IMR-90 (cell line): ENCODE data around the gene FAM217A. TPM values are rescaled to one million over a fixed set of nuclear protein-coding genes. Genes with fewer than 3 reads are reported as not detected.

Experiments used
- ATAC-seq: fragments of 200-7000 bp; cut with Tn5 transposase; 2 replicates; pipeline ENCODE4 v1.9.1; 2020; ENCODE audit warnings: low read depth, mild to moderate bottlenecking, moderate library complexity
- BruUV-seq: library from RNA; stranded (reverse); fragments of 400-500 nt; replicated peaks from 2 replicates; lab custom pipeline; 2021; lab: Mats Ljungman, UMichigan
- CTCF ChIA-PET: fragments of 300-600 bp; formaldehyde crosslinking; extraction: SDS; loops from one replicate; lab custom pipeline; 2021; ENCODE audit warnings: antibody characterized with exemption; lab: Yijun Ruan, JAX
- POLR2A ChIA-PET: fragments of 300-600 bp; sonication (Branson Sonifier 250); formaldehyde crosslinking; loops from one replicate; lab custom pipeline; 2022; ENCODE audit warnings: antibody characterized with exemption; ENCODE audit not compliant: unreplicated experiment; lab: Charles Lee
- DNase-seq: peaks from one replicate; pipeline ENCODE4 v3.0.0; 2013
- H2AFZ ChIP-seq: replicated peaks from 2 replicates; pipeline ENCODE3; 2013; ENCODE audit warnings: low read length, mild to moderate bottlenecking; ENCODE audit not compliant: poor library complexity
- H2AK5ac ChIP-seq: 2 replicates; pipeline ENCODE4 v1.6.1; 2013; ENCODE audit warnings: low read depth, low read length, inconsistent platforms
- H2AK9ac ChIP-seq: replicated peaks from 2 replicates; pipeline ENCODE3; 2013; ENCODE audit warnings: mild to moderate bottlenecking, low read depth, low read length, moderate library complexity; ENCODE audit not compliant: poor library complexity
- H2BK120ac ChIP-seq: 2 replicates; pipeline ENCODE4 v1.6.1; 2013; ENCODE audit warnings: low read depth, low read length, inconsistent platforms
- H2BK15ac ChIP-seq: 3 replicates; pipeline ENCODE4 v1.6.1; 2013; ENCODE audit warnings: low read depth, low read length, inconsistent platforms
- H2BK20ac ChIP-seq: 2 replicates; pipeline ENCODE4 v1.6.1; 2013; ENCODE audit warnings: low read depth, mild to moderate bottlenecking, inconsistent platforms, low read length, moderate library complexity
- H2BK5ac ChIP-seq: 2 replicates; pipeline ENCODE4 v1.6.1; 2013; ENCODE audit warnings: mild to moderate bottlenecking, low read depth, low read length, inconsistent platforms; ENCODE audit not compliant: poor library complexity, severe bottlenecking
- H3K14ac ChIP-seq: replicated peaks from 2 replicates; pipeline ENCODE4 v1.6.1; 2013; ENCODE audit warnings: low read depth, low read length, inconsistent platforms
- H3K18ac ChIP-seq: 2 replicates; pipeline ENCODE4 v1.6.1; 2013; ENCODE audit warnings: low read depth, low read length, control low read depth
- H3K23ac ChIP-seq: 2 replicates; pipeline ENCODE4 v1.6.1; 2013; ENCODE audit warnings: low read depth, low read length, inconsistent platforms
- H3K27ac ChIP-seq: 2 replicates; pipeline ENCODE4 v1.5.1; 2013; ENCODE audit warnings: mild to moderate bottlenecking, control low read depth, low read length; ENCODE audit not compliant: insufficient read depth
- H3K27me3 ChIP-seq: 2 replicates; pipeline ENCODE4 v1.6.1; 2013; ENCODE audit warnings: low read length; ENCODE audit not compliant: control insufficient read depth, insufficient read depth
- H3K36me3 ChIP-seq: 2 replicates; pipeline ENCODE4 v1.6.1; 2013; ENCODE audit warnings: low read length, mixed read lengths; ENCODE audit not compliant: control insufficient read depth, insufficient read depth
- H3K4ac ChIP-seq: 2 replicates; pipeline ENCODE4 v1.6.1; 2013; ENCODE audit warnings: low read depth, low read length, inconsistent platforms
- H3K4me1 ChIP-seq: 2 replicates; pipeline ENCODE4 v1.6.1; 2013; ENCODE audit warnings: low read length, mixed read lengths; ENCODE audit not compliant: control insufficient read depth, insufficient read depth
- H3K4me2 ChIP-seq: 2 replicates; pipeline ENCODE4 v1.6.1; 2013; ENCODE audit warnings: low read depth, mild to moderate bottlenecking, control low read depth, low read length, moderate library complexity
- H3K4me3 ChIP-seq: 2 replicates; pipeline ENCODE4 v1.5.1; 2013; ENCODE audit warnings: low read depth, mild to moderate bottlenecking, control low read depth, low read length, moderate library complexity; ENCODE audit not compliant: insufficient read depth
- H3K56ac ChIP-seq: 2 replicates; pipeline ENCODE4 v1.6.1; 2013; ENCODE audit warnings: low read length, inconsistent platforms; ENCODE audit not compliant: insufficient read depth; ENCODE audit errors: extremely low read depth
- H3K79me1 ChIP-seq, 2 experiments: 2 replicates each; pipeline ENCODE4 v1.6.1; 2013; ENCODE audit warnings: low read length in 2 of 2, inconsistent platforms in 1 of 2, low read depth in 1 of 2
- H3K9ac ChIP-seq: 2 replicates; pipeline ENCODE4 v1.6.1; 2013; ENCODE audit warnings: low read depth, low read length, control low read depth
- H3K9me1 ChIP-seq: 2 replicates; pipeline ENCODE4 v1.6.1; 2013; ENCODE audit warnings: low read length, inconsistent platforms; ENCODE audit not compliant: insufficient read depth
- H3K9me3 ChIP-seq: 2 replicates; pipeline ENCODE4 v1.6.1; 2013; ENCODE audit warnings: low read length; ENCODE audit not compliant: control insufficient read depth, insufficient read depth
- H4K20me1 ChIP-seq: 2 replicates; pipeline ENCODE4 v1.6.1; 2013; ENCODE audit warnings: low read length, inconsistent platforms; ENCODE audit not compliant: insufficient read depth
- H4K5ac ChIP-seq: 2 replicates; pipeline ENCODE4 v1.6.1; 2013; ENCODE audit warnings: mild to moderate bottlenecking, low read depth, low read length, control low read depth
- H4K8ac ChIP-seq, 2 experiments: 2 replicates each; pipeline ENCODE4 v1.6.1; 2013; ENCODE audit warnings: low read depth in 2 of 2, low read length in 2 of 2, control low read depth in 1 of 2, inconsistent platforms in 1 of 2
- H4K91ac ChIP-seq: 2 replicates; pipeline ENCODE4 v1.6.1; 2013; ENCODE audit warnings: low read depth, low read length, inconsistent platforms; ENCODE audit not compliant: insufficient read depth
- CHD1 ChIP-seq: IDR thresholded peaks from 2 replicates; pipeline ENCODE4 v1.6.1; 2012; ENCODE audit warnings: low read depth, low read length, improper control_type of control experiment
- FOS ChIP-seq: fragments of 150-350 bp; IDR thresholded peaks from 2 replicates; pipeline ENCODE4 v1.6.1; 2016; ENCODE audit warnings: low read depth, low read length
- MAFK ChIP-seq: IDR thresholded peaks from 2 replicates; pipeline ENCODE4 v1.6.1; 2012; ENCODE audit warnings: low read depth, low read length, improper control_type of control experiment
- MAZ ChIP-seq: IDR thresholded peaks from 2 replicates; pipeline ENCODE4 v1.6.1; 2012; ENCODE audit warnings: low read depth, mild to moderate bottlenecking, low read length, improper control_type of control experiment, moderate library complexity, borderline replicate concordance
- NFE2L2 ChIP-seq: fragments of 150-350 bp; IDR thresholded peaks from 2 replicates; pipeline ENCODE4 v1.6.1; 2016; ENCODE audit warnings: low read depth, mild to moderate bottlenecking, low read length
- POLR2A ChIP-seq: IDR thresholded peaks from 2 replicates; pipeline ENCODE4 v1.6.1; 2012; ENCODE audit warnings: mild to moderate bottlenecking, low read depth, low read length
- RAD21 ChIP-seq: IDR thresholded peaks from 2 replicates; pipeline ENCODE4 v1.6.1; 2012; ENCODE audit warnings: low read length, improper control_type of control experiment
- RCOR1 ChIP-seq: IDR thresholded peaks from 2 replicates; pipeline ENCODE4 v1.6.1; 2012; ENCODE audit warnings: mild to moderate bottlenecking, low read length, improper control_type of control experiment; ENCODE audit not compliant: insufficient replicate concordance
- RFX5 ChIP-seq: IDR thresholded peaks from 2 replicates; pipeline ENCODE4 v1.8.0; 2012; ENCODE audit warnings: low read depth, mild to moderate bottlenecking, low read length, moderate library complexity
- SMC3 ChIP-seq: fragments of 150-350 bp; IDR thresholded peaks from 2 replicates; pipeline ENCODE4 v1.6.1; 2016; ENCODE audit warnings: low read depth, mild to moderate bottlenecking, antibody characterized with exemption, low read length, moderate library complexity
- WGBS, 2 experiments: methylation state at CpG; one replicate each; pipeline versions ENCODE4 v1.1.5 to v1.1.7; 2013; ENCODE audit warnings: missing lambda C conversion rate in 2 of 2; ENCODE audit not compliant: insufficient read length in 1 of 2; ENCODE audit errors: extremely low coverage in 2 of 2; 5-methylcytosine and 5-hydroxymethylcytosine counted together
- dilution Hi-C: fragments of 300-500 bp; cut with HindIII; formaldehyde crosslinking; loops from one replicate; pipeline ENCODE4 v1.14.3; 2018; ENCODE audit warnings: low sequenced_read_pairs; ENCODE audit not compliant: unreplicated experiment
- in situ Hi-C: fragments of 300-500 bp; cut with MboI; formaldehyde crosslinking; loops from 3 replicates; pipeline ENCODE4 v1.14.3; 2019; ENCODE audit warnings: low sequenced_read_pairs, inconsistent platforms, mixed read lengths
- intact Hi-C: fragments of 100-400 bp; cut with micrococcal nuclease; formaldehyde crosslinking; loops from 2 replicates; pipeline ENCODE4 v1.10.0; 2022
- polyA plus RNA-seq, 3 experiments: library from polyadenylated mRNA; depleted of rRNA; stranded (reverse); fragments of >200 nt; gene quantifications; 2 replicates each; pipeline ENCODE4 v1.2.3, GENCODE V29; 2012; ENCODE audit warnings: low replicate concordance in 1 of 3
- total RNA-seq: library from RNA; depleted of rRNA; stranded (reverse); fragments of >200 nt; gene quantifications from 2 replicates; pipeline ENCODE4 v1.2.3, GENCODE V29; 2012
- TF ChIP-seq, protein P1 (sequence below): fragments of 150-350 bp; IDR thresholded peaks from 2 replicates; pipeline ENCODE4 v1.6.1; 2017; ENCODE audit warnings: mild to moderate bottlenecking, antibody characterized with exemption, low read length, low read depth
- TF ChIP-seq, protein P2 (sequence below): fragments of 150-350 bp; IDR thresholded peaks from 2 replicates; pipeline ENCODE4 v1.6.1; 2016; ENCODE audit warnings: low read depth, mild to moderate bottlenecking, low read length, moderate library complexity, borderline replicate concordance

FAM217A gene
- total and polyA plus RNA-seq, 2 of the 4 experiments (the other 2 are of a cell fraction): not detected

DNA sequence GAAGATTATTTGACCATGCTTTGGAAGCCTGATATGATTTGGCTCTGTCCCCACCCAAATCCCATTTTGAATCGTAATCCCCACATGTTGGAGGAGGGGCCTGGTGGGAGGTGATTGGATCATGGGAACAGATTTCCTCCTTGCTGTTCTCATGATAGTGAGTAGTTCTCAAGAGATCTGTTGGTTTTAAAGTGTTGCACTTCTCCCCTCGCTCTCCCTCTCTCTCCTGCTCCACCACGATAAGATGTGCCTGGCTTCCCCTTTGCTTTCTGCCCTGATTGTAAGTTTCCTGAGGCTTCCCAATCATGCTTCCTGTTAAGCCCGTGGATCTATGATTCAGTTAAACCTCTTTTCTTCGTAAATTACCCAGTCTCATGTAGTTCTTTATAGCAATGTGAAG is 21.7 kb upstream of the FAM217A start:
- intact Hi-C loops (no loop called here), dilution Hi-C loops (no loop called here), in situ Hi-C loops (no loop called here)
- whole genome bisulfite sequencing, 2 experiments: no CpG with 5 or more reads among the region's 5 CpGs
- ATAC-seq (no peak), DNase-seq (no peak)
- H2BK15ac ChIP-seq: no peak overlapping the region
- H3K79me1 ChIP-seq: no peaks in the 10 kb centered on the region
- H3K27ac ChIP-seq: no peak overlapping the region
- H3K23ac ChIP-seq: no peak overlapping the region
- no peaks in the 10 kb centered on the region for H3K4me1 ChIP-seq
- H3K4me3 ChIP-seq: no peak overlapping the region
- H4K8ac ChIP-seq: no peak overlapping the region
- H2AK9ac ChIP-seq: no peak overlapping the region
- H4K91ac ChIP-seq: no peak overlapping the region
- no peak overlapping the region for H2AFZ ChIP-seq
- BruUV-seq: no TSS peak
- H3K4me2 ChIP-seq: no peak overlapping the region
- CTCF ChIA-PET: no interaction called here
- H3K4ac ChIP-seq: no peak overlapping the region
- H3K56ac ChIP-seq: no peak overlapping the region
- no peak overlapping the region for H3K9ac ChIP-seq
- POLR2A ChIA-PET: no interaction called here
- H2BK20ac ChIP-seq: no peak overlapping the region
- H3K9me1 ChIP-seq: no peaks in the 10 kb centered on the region
- no peak overlapping the region for H3K18ac ChIP-seq
- peaks cover 21% of the 10 kb centered on the region for H3K27me3 ChIP-seq
- H3K14ac ChIP-seq: no peak overlapping the region
- H4K5ac ChIP-seq: no peak overlapping the region
- no peaks in the 10 kb centered on the region for H3K9me3 ChIP-seq
- H2AK5ac ChIP-seq: no peak overlapping the region
- no peaks in the 10 kb centered on the region; the same call in 1 of the 2 replicates for H4K20me1 ChIP-seq
- H3K36me3 ChIP-seq: no peaks in the 10 kb centered on the region
- no peak overlapping the region for H2BK5ac ChIP-seq
- TF ChIP-seq SMC3: no peak
- TF ChIP-seq RCOR1: no peak
- TF ChIP-seq, protein P1, sequence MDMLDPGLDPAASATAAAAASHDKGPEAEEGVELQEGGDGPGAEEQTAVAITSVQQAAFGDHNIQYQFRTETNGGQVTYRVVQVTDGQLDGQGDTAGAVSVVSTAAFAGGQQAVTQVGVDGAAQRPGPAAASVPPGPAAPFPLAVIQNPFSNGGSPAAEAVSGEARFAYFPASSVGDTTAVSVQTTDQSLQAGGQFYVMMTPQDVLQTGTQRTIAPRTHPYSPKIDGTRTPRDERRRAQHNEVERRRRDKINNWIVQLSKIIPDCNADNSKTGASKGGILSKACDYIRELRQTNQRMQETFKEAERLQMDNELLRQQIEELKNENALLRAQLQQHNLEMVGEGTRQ: no peak
- TF ChIP-seq RAD21: no peak
- TF ChIP-seq POLR2A: no peak
- TF ChIP-seq MAZ: no peak
- no peak for TF ChIP-seq CHD1
- no peak for TF ChIP-seq RFX5
- no peak for TF ChIP-seq MAFK
- TF ChIP-seq FOS: no peak
- no peak for TF ChIP-seq NFE2L2
- TF ChIP-seq, protein P2, sequence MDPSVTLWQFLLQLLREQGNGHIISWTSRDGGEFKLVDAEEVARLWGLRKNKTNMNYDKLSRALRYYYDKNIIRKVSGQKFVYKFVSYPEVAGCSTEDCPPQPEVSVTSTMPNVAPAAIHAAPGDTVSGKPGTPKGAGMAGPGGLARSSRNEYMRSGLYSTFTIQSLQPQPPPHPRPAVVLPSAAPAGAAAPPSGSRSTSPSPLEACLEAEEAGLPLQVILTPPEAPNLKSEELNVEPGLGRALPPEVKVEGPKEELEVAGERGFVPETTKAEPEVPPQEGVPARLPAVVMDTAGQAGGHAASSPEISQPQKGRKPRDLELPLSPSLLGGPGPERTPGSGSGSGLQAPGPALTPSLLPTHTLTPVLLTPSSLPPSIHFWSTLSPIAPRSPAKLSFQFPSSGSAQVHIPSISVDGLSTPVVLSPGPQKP: no peak
- no peak overlapping the region for H2BK120ac ChIP-seq
